Measurements from ENCODE around the gene HDAC10.

HDAC10 gene

DNA sequence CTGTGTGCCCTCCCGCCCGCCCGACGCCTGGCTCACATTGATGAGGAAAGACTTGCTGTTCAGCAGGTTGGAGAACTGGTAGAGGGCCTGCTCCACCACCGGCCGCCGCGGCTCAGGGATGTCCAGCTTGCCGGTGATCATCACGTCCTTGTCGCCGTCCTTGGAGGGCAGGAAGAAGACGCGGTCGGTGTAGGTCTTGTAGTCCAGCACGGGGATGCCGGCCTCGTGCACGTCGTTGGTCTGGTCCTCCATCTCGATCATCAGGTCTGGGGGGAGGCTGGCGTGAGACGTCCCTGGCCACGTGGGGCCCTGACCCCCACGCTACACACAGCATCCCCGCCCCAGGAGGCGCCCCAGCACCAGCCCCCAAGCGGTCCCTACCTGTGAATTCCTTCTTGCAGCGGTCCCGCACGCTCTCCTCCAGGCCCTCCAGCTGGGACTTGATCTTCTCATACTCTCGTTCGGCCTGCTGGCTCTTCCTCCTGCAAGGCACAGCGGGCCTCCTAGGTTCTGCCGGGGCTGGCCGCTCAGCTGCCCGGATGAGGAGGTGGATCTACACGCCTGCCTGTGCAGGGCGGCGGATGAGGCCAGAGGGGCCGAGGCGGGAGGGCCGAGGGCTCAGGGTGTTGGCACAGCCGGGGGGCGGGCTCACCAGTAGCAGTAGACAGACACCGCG is 29.8 kb upstream of the HDAC10 start:
- H3K4me3 ChIP-seq (replicated peaks; ENCODE audit: insufficient read depth, low read length), result no peak overlapping the region
- H3K27ac ChIP-seq (replicated peaks), result no peak overlapping the region
- DNase-seq (ENCODE audit: low read depth in 1 of 2, low spot score in 1 of 2), result no peak
- no peak for TF ChIP-seq CTCF (IDR thresholded peaks at IDR 0.05; ENCODE audit: insufficient read depth, low read length)
- no peak for TF ChIP-seq GABPA (IDR thresholded peaks at IDR 0.05; ENCODE audit: low read depth)
- TF ChIP-seq SPI1 (IDR thresholded peaks at IDR 0.05; ENCODE audit: borderline replicate concordance, low read depth), result no peak
- TF ChIP-seq, protein P1, sequence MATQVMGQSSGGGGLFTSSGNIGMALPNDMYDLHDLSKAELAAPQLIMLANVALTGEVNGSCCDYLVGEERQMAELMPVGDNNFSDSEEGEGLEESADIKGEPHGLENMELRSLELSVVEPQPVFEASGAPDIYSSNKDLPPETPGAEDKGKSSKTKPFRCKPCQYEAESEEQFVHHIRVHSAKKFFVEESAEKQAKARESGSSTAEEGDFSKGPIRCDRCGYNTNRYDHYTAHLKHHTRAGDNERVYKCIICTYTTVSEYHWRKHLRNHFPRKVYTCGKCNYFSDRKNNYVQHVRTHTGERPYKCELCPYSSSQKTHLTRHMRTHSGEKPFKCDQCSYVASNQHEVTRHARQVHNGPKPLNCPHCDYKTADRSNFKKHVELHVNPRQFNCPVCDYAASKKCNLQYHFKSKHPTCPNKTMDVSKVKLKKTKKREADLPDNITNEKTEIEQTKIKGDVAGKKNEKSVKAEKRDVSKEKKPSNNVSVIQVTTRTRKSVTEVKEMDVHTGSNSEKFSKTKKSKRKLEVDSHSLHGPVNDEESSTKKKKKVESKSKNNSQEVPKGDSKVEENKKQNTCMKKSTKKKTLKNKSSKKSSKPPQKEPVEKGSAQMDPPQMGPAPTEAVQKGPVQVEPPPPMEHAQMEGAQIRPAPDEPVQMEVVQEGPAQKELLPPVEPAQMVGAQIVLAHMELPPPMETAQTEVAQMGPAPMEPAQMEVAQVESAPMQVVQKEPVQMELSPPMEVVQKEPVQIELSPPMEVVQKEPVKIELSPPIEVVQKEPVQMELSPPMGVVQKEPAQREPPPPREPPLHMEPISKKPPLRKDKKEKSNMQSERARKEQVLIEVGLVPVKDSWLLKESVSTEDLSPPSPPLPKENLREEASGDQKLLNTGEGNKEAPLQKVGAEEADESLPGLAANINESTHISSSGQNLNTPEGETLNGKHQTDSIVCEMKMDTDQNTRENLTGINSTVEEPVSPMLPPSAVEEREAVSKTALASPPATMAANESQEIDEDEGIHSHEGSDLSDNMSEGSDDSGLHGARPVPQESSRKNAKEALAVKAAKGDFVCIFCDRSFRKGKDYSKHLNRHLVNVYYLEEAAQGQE (IDR thresholded peaks at IDR 0.05; ENCODE audit: insufficient replicate concordance, low read depth), result no peak
- TF ChIP-seq POLR2AphosphoS5 (IDR thresholded peaks at IDR 0.05; ENCODE audit: low read depth), result no peak
- no peaks in the 10 kb centered on the region for H3K27me3 ChIP-seq (ENCODE audit: insufficient read depth, poor library complexity, severe bottlenecking)

GRCh38 chr22:50280022-50280707 is 29.1 kb upstream of the HDAC10 start:
- no peak for TF ChIP-seq CTCF (IDR thresholded peaks at IDR 0.05; ENCODE audit: insufficient read depth, low read length)
- TF ChIP-seq POLR2AphosphoS5 (IDR thresholded peaks at IDR 0.05; ENCODE audit: low read depth), result no peak
- TF ChIP-seq, protein P1 (IDR thresholded peaks at IDR 0.05; ENCODE audit: insufficient replicate concordance, low read depth), result no peak
- TF ChIP-seq SPI1 (IDR thresholded peaks at IDR 0.05; ENCODE audit: borderline replicate concordance, low read depth), result no peak
- no peak for TF ChIP-seq GABPA (IDR thresholded peaks at IDR 0.05; ENCODE audit: low read depth)
- no peak for DNase-seq (ENCODE audit: low read depth in 1 of 2, low spot score in 1 of 2)
- no peak overlapping the region for H3K4me3 ChIP-seq (replicated peaks; ENCODE audit: insufficient read depth, low read length)
- no peak overlapping the region for H3K27ac ChIP-seq (replicated peaks)
- H3K27me3 ChIP-seq (ENCODE audit: insufficient read depth, poor library complexity, severe bottlenecking), result no peaks in the 10 kb centered on the region

DNA sequence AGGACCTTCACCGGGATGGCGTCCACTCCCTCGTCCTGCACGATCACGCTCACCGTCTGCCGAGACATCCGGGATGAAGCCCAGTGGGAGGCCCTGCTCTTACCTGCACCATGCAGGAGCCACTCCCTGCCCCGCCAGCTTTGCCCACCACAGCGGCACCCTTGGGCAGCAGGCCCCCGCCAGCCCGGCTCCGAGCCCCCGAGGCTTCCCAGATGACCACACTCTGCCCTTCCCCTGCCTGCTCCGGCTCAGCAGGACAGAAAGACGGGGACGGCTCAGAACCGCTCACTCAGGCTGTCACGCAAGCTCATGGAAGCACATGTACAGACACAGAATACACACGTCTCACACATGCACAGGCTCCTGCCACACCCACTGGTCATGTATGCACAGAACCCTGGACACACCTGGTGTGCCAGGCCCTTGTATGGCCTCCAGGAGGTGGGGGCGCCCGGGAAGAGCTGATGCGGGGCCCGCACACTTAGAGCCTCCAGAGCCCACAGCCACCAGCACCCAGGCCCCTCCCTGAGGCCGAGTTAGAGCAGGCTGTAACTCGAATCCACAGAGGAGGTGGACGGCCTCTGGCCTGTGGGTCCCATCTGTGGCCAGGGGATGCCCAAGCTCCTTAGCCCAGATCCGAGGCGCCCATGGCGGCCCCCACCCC is 28.0 kb upstream of the HDAC10 start:
- H3K27ac ChIP-seq (replicated peaks), result no peak overlapping the region
- H3K4me3 ChIP-seq (replicated peaks; ENCODE audit: insufficient read depth, low read length), result no peak overlapping the region
- DNase-seq (ENCODE audit: low read depth in 1 of 2, low spot score in 1 of 2), result no peak
- TF ChIP-seq POLR2AphosphoS5 (IDR thresholded peaks at IDR 0.05; ENCODE audit: low read depth), result no peak
- TF ChIP-seq SPI1 (IDR thresholded peaks at IDR 0.05; ENCODE audit: borderline replicate concordance, low read depth), result no peak
- no peak for TF ChIP-seq CTCF (IDR thresholded peaks at IDR 0.05; ENCODE audit: insufficient read depth, low read length)
- no peak for TF ChIP-seq GABPA (IDR thresholded peaks at IDR 0.05; ENCODE audit: low read depth)
- TF ChIP-seq, protein P1 (IDR thresholded peaks at IDR 0.05; ENCODE audit: insufficient replicate concordance, low read depth), result no peak
- H3K27me3 ChIP-seq (ENCODE audit: insufficient read depth, poor library complexity, severe bottlenecking), result no peaks in the 10 kb centered on the region
